ENCODE results near the gene PARP11.
"Not testable (repeated sequence)": the region's sequence is repeated elsewhere in the genome, so short reads cannot be mapped to it uniquely, and the experiment has no call there.

The PARP11 gene

DNA sequence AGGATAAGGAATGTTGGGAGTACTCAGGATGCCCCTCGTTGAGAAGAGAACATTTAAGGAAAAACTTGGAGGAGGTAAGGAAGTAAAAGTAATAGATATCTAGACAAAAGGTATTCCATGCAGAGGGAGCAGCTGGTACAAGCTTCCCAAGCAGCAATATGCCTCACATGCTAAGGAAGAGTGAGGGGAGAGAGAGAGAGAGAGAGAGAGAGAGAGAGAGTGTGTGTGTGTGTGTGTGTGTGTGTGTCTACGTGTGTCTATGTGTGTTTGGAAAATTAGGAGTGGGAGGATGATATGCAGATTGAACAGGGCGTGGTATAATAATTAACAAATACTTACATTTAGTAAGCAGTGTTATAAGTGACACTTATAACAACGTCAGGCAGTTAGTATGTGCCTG, 9.2 kb upstream of the PARP11 start:
- Histone ChIP-seq H3K36me3 (ENCODE audit: control insufficient read depth, insufficient read depth, low read length) (no peaks in the 10 kb centered on the region), H3K9ac (ENCODE audit: low read depth, low read length) (no peak overlapping the region), H3K9me3 (ENCODE audit: control insufficient read depth, insufficient read depth, low read length) (no peaks in the 10 kb centered on the region), H3K4me3 (ENCODE audit: low read depth, low read length) (no peak overlapping the region), H3K4me1 (ENCODE audit: control insufficient read depth, insufficient read depth, low read length) (peaks cover 2% of the 10 kb centered on the region), H3K27me3 (ENCODE audit: control insufficient read depth, insufficient read depth, low read length) (no peaks in the 10 kb centered on the region)

DNA sequence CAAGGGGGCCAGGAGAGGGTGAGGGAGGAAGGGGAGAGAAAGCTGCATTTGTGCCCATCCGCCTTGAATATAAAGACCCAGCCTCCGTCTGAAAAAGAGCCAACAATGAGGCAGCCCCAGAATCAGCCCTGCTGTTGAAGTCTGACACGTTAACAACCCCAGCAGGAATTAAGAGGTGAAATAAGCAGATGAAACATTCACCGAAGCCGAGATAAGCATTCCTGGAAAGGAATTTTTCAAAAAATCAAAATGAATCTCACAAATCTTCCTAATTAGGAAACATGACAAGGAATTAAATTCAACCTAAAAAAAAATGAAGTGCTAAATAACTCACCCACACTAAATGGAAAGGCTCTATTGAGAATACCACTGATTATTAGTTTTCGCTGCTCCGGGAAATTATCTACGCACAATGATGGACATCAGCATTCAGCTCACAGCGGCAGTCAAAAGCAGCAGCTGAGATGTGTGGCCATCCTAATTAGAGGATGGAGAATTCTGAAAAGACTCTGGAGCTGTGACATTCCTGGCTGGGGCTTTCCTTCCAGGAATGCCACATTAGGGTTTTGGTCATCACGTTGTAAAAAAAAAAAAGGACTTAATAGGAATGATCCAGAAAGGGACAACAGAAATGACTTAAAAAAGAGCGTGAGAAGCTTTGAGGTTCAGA, 8.2 kb upstream of the PARP11 start:
- no peaks in the 10 kb centered on the region for H3K36me3 ChIP-seq (ENCODE audit: control insufficient read depth, insufficient read depth, low read length)
- no peaks in the 10 kb centered on the region for H3K27me3 ChIP-seq (ENCODE audit: control insufficient read depth, insufficient read depth, low read length)
- H3K9me3 ChIP-seq (ENCODE audit: control insufficient read depth, insufficient read depth, low read length), result no peaks in the 10 kb centered on the region
- H3K4me1 ChIP-seq (ENCODE audit: control insufficient read depth, insufficient read depth, low read length), result peaks cover 2% of the 10 kb centered on the region
- H3K4me3 ChIP-seq (ENCODE audit: low read depth, low read length), result no peak overlapping the region
- H3K9ac ChIP-seq (ENCODE audit: low read depth, low read length), result no peak overlapping the region

DNA sequence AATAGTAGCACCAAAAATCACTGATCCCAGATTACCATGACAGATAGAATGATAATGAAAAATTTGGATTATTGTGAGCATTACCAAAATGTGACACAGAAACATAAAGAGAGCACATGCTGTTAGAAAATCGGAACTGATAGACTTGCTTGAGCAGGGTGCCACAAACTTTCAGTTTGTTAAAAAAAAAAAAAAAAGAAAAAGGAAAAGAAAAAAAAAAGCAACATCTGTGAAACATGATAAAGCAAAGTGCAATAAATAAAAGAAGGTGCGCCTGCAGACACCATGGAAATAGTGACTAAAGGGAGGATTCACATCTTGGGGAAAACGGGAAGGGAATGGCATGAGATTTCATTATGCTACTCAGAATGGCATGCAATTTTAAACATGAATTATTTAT, 6.6 kb upstream of the PARP11 start:
- Histone ChIP-seq H3K36me3 (ENCODE audit: control insufficient read depth, insufficient read depth, low read length) (no peaks in the 10 kb centered on the region), H3K27me3 (ENCODE audit: control insufficient read depth, insufficient read depth, low read length) (no peaks in the 10 kb centered on the region), H3K4me3 (ENCODE audit: low read depth, low read length) (no peak overlapping the region), H3K9ac (ENCODE audit: low read depth, low read length) (no peak overlapping the region), H3K9me3 (ENCODE audit: control insufficient read depth, insufficient read depth, low read length) (no peaks in the 10 kb centered on the region), H3K4me1 (ENCODE audit: control insufficient read depth, insufficient read depth, low read length) (peaks cover 2% of the 10 kb centered on the region)

DNA sequence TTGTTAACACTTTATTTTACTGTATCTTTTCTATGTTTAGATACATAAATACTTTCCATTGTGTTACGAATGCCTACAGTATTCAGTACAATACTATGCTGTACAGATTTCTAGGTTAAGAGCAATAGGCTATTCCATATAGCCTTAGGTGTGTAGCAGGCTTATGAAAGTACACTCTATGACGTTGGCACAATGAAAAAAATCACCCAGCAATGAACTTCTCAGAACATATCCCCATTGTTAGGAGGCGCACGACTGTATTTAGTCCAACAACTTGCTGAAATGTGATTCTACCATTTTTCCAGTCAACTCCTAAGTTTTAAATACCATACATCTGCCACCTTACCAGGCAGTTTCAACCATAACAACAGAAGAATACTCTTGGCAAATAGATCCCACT, 1.8 kb downstream of the PARP11 start:
- Histone ChIP-seq H3K4me3 (ENCODE audit: low read depth, low read length) (no peak overlapping the region), H3K4me1 (ENCODE audit: control insufficient read depth, insufficient read depth, low read length) (peaks cover 3% of the 10 kb centered on the region), H3K27me3 (ENCODE audit: control insufficient read depth, insufficient read depth, low read length) (no peaks in the 10 kb centered on the region), H3K36me3 (ENCODE audit: control insufficient read depth, insufficient read depth, low read length) (no peaks in the 10 kb centered on the region), H3K9ac (ENCODE audit: low read depth, low read length) (no peak overlapping the region), H3K9me3 (ENCODE audit: control insufficient read depth, insufficient read depth, low read length) (no peaks in the 10 kb centered on the region)

DNA sequence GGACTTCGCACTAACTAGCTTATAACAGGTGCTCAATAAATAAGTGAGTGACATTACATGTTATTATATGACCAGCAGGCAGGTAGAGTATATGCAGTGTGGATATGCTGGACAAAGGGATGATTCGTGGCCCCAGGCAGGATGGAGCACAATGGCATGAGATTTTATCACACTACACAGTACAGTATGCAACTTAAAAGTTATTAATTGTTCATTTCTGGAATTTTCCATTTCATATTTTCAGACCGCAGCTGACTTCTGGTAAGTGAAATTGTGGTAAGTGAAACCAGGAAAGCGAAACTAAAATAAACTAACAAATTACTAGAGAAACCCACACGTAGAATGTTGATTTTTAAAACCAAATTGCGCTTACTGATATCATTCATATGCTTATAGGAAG, 3.3 kb downstream of the PARP11 start:
- H3K4me3 ChIP-seq (ENCODE audit: low read depth, low read length), result no peak overlapping the region
- no peak overlapping the region for H3K9ac ChIP-seq (ENCODE audit: low read depth, low read length)
- no peaks in the 10 kb centered on the region for H3K36me3 ChIP-seq (ENCODE audit: control insufficient read depth, insufficient read depth, low read length)
- H3K9me3 ChIP-seq (ENCODE audit: control insufficient read depth, insufficient read depth, low read length), result peaks cover 3% of the 10 kb centered on the region
- H3K4me1 ChIP-seq (ENCODE audit: control insufficient read depth, insufficient read depth, low read length), result peaks cover 3% of the 10 kb centered on the region
- H3K27me3 ChIP-seq (ENCODE audit: control insufficient read depth, insufficient read depth, low read length), result no peaks in the 10 kb centered on the region

DNA sequence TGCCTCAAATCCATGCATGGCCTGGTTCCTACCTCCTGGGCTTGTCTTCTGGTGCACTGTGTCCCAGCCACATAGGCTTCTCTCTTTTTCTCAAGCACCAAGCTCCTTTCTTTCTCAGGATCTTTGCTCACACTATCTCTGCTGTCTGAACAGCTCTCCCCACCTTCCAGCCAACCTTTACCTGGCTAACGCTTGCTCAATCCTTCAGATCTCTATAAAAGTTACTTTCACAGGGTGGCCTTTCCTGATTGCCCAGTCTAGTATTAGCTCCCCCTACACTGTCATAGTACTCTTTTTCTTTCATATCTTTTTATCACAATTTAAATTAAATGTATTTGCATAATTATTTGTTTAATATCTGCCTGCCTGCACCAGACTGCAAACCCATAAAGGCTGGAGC, 3.8 kb downstream of the PARP11 start:
- H3K4me1 ChIP-seq (ENCODE audit: control insufficient read depth, insufficient read depth, low read length), result peaks cover 3% of the 10 kb centered on the region
- no peak overlapping the region for H3K4me3 ChIP-seq (ENCODE audit: low read depth, low read length)
- H3K36me3 ChIP-seq (ENCODE audit: control insufficient read depth, insufficient read depth, low read length), result no peaks in the 10 kb centered on the region
- no peak overlapping the region for H3K9ac ChIP-seq (ENCODE audit: low read depth, low read length)
- H3K27me3 ChIP-seq (ENCODE audit: control insufficient read depth, insufficient read depth, low read length), result no peaks in the 10 kb centered on the region
- H3K9me3 ChIP-seq (ENCODE audit: control insufficient read depth, insufficient read depth, low read length), result peaks cover 3% of the 10 kb centered on the region

DNA sequence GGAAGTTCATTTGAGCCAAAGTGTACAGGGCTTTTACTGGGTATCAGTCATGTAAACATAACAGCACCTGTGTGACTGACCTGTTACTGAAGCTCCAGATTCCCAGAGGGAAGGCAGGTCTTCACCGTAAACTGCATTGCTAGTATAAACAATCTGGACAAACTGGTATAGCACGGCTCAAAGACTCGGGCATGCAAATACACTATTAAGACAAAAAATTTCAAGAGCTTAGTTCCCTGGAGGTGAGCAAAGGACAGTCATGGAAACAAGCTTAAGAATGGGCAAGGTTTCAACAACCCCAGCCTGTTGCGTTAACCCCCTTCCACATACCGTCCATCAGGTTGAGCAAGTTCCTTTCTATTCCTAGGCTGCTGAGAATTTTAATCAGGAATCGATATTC, 9.4 kb downstream of the PARP11 start:
- no peaks in the 10 kb centered on the region for H3K27me3 ChIP-seq (ENCODE audit: control insufficient read depth, insufficient read depth, low read length)
- H3K9ac ChIP-seq (ENCODE audit: low read depth, low read length), result no peak overlapping the region
- peaks cover 3% of the 10 kb centered on the region for H3K9me3 ChIP-seq (ENCODE audit: control insufficient read depth, insufficient read depth, low read length)
- no peaks in the 10 kb centered on the region for H3K4me1 ChIP-seq (ENCODE audit: control insufficient read depth, insufficient read depth, low read length)
- H3K36me3 ChIP-seq (ENCODE audit: control insufficient read depth, insufficient read depth, low read length), result no peaks in the 10 kb centered on the region
- H3K4me3 ChIP-seq (ENCODE audit: low read depth, low read length), result no peak overlapping the region

DNA sequence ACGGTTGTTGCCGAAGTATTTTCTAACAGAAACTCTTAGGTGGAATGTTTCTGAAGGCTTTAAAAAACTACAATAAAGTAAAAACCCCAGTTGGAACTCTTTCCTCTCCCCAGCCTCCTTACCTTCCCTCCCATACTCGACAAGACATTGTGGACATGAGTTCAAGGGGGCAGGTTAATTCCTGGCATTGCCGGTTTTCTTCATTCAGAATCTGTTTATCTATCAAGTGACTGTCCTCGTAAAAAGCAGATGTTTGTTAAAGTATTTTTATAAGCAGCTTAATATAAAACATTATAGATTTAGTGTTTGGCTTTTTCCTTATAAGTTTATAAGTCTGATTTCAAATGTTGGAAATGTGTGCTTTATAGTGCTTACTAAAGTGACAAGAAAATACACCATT, 30.7 kb downstream of the PARP11 start:
- H3K9me3 ChIP-seq (ENCODE audit: control insufficient read depth, insufficient read depth, low read length), result no peaks in the 10 kb centered on the region
- no peak overlapping the region for H3K9ac ChIP-seq (ENCODE audit: low read depth, low read length)
- no peak overlapping the region for H3K4me3 ChIP-seq (ENCODE audit: low read depth, low read length)
- H3K4me1 ChIP-seq (ENCODE audit: control insufficient read depth, insufficient read depth, low read length), result no peaks in the 10 kb centered on the region
- H3K36me3 ChIP-seq (ENCODE audit: control insufficient read depth, insufficient read depth, low read length), result no peaks in the 10 kb centered on the region
- no peaks in the 10 kb centered on the region for H3K27me3 ChIP-seq (ENCODE audit: control insufficient read depth, insufficient read depth, low read length)

DNA sequence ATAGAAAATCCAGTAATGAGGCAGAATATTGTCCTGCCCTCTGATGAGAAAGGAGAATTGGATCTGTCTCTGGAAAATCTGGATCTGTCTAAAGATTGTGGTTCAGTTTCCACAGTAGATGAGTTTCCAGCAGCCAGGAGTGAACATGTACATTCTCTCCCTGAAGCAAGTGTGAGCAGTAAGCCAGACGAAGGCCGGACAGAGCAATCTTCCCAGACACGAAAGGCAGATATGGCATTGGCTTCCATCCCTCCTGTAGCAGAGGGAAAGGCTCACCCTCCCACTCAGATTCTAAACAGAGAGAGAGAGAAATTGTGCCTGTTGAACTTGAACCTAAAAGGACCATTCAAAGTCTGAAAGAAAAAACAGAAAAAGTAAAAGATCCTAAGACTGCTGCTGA, 31.4 kb downstream of the PARP11 start:
- Histone ChIP-seq H3K36me3 (ENCODE audit: control insufficient read depth, insufficient read depth, low read length) (no peaks in the 10 kb centered on the region), H3K4me1 (ENCODE audit: control insufficient read depth, insufficient read depth, low read length) (no peaks in the 10 kb centered on the region), H3K27me3 (ENCODE audit: control insufficient read depth, insufficient read depth, low read length) (no peaks in the 10 kb centered on the region), H3K9ac (ENCODE audit: low read depth, low read length) (no peak overlapping the region), H3K4me3 (ENCODE audit: low read depth, low read length) (no peak overlapping the region), H3K9me3 (ENCODE audit: control insufficient read depth, insufficient read depth, low read length) (no peaks in the 10 kb centered on the region)

DNA sequence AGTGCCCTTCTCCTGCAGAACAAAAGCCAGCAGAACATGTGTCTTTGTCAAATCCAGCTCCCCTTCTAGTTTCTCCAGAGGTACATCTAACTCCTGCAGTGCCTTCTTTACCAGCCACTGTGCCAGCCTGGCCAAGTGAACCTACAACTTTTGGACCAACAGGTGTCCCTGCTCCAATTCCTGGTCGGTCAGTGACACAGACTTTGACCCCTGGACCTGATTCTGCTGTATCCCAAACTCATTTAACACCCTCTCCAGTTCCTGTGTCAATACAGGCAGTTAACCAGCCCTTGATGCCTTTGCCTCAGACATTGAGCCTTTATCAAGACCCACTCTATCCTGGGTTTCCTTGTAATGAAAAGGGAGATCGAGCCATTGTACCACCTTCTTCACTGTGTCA, 32.4 kb downstream of the PARP11 start:
- not testable (repeated sequence) for H3K27me3 ChIP-seq (ENCODE audit: control insufficient read depth, insufficient read depth, low read length); H3K4me3 ChIP-seq (ENCODE audit: low read depth, low read length); H3K9ac ChIP-seq (ENCODE audit: low read depth, low read length); H3K9me3 ChIP-seq (ENCODE audit: control insufficient read depth, insufficient read depth, low read length); H3K4me1 ChIP-seq (ENCODE audit: control insufficient read depth, insufficient read depth, low read length); H3K36me3 ChIP-seq (ENCODE audit: control insufficient read depth, insufficient read depth, low read length)

DNA sequence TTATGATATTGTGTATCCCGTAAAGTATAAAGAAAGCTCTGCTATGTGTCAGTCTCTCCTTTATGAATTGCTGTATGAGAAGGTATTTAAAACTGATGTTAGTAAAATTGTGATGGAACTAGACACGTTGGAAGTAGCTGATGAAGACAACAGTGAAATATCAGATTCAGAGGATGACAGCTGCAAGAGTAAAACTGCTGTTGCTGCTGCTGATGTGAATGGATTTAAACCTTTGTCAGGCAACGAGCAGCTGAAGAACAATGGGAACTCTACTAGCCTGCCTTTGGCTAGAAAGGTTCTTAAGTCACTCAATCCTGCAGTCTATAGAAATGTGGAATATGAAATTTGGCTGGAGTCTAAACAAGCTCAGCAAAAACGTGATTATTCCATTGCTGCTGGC, 33.5 kb downstream of the PARP11 start:
- not testable (repeated sequence) for H3K36me3 ChIP-seq (ENCODE audit: control insufficient read depth, insufficient read depth, low read length); H3K4me1 ChIP-seq (ENCODE audit: control insufficient read depth, insufficient read depth, low read length); H3K27me3 ChIP-seq (ENCODE audit: control insufficient read depth, insufficient read depth, low read length); H3K9me3 ChIP-seq (ENCODE audit: control insufficient read depth, insufficient read depth, low read length); H3K4me3 ChIP-seq (ENCODE audit: low read depth, low read length); H3K9ac ChIP-seq (ENCODE audit: low read depth, low read length)

DNA sequence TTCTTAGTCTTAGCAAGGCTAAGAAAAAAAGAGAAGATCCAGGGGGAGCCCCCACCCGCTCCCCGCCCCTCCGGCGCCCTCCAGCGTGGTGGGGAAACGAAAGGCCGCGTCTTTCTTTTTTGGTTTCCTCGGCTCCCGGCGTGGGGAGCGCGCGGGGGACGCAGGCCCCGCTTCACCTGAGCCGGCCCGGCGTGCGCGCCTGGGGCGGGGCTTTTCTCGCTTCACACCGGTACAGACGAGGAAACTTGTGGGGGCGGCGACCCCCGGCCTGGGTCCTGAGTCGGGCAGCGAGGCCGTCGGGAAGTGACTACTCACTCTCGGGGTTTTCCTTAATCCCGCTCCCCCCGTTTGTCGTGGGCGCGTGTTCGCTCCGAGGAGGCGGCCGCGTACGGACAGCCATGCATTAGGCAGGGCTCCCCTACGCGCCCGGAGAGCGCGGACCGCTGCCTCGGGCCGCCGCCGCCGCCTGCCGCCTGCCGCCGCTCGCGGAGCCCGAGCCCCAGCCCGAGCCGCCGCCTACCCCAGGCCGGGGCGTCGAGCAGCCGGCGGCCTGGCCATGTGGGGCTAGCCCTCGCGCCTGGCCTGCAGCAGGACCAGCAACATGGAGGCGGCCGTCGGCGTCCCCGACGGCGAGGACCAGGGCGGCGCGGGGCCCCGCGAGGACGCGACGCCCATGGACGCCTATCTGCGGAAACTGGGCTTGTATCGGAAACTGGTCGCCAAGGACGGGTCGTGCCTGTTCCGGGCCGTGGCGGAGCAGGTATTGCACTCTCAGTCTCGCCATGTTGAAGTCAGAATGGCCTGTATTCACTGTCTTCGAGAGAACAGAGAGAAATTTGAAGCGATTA, 34.3 kb downstream of the PARP11 start:
- not testable (repeated sequence) for H3K27me3 ChIP-seq (ENCODE audit: control insufficient read depth, insufficient read depth, low read length); H3K36me3 ChIP-seq (ENCODE audit: control insufficient read depth, insufficient read depth, low read length); H3K4me3 ChIP-seq (ENCODE audit: low read depth, low read length); H3K4me1 ChIP-seq (ENCODE audit: control insufficient read depth, insufficient read depth, low read length); H3K9me3 ChIP-seq (ENCODE audit: control insufficient read depth, insufficient read depth, low read length); H3K9ac ChIP-seq (ENCODE audit: low read depth, low read length)

Data from iPS-15b (cell line).